HG02759 (cell line): ENCODE measurements around the gene SERINC5.

Source experiments
- ATAC-seq: cut with Tn5 transposase; IDR thresholded peaks from one replicate; pipeline ENCODE4 v1.9.1; 2021; ENCODE audit warnings: mild to moderate bottlenecking, moderate library complexity; ENCODE audit not compliant: unreplicated experiment

The SERINC5 gene

DNA sequence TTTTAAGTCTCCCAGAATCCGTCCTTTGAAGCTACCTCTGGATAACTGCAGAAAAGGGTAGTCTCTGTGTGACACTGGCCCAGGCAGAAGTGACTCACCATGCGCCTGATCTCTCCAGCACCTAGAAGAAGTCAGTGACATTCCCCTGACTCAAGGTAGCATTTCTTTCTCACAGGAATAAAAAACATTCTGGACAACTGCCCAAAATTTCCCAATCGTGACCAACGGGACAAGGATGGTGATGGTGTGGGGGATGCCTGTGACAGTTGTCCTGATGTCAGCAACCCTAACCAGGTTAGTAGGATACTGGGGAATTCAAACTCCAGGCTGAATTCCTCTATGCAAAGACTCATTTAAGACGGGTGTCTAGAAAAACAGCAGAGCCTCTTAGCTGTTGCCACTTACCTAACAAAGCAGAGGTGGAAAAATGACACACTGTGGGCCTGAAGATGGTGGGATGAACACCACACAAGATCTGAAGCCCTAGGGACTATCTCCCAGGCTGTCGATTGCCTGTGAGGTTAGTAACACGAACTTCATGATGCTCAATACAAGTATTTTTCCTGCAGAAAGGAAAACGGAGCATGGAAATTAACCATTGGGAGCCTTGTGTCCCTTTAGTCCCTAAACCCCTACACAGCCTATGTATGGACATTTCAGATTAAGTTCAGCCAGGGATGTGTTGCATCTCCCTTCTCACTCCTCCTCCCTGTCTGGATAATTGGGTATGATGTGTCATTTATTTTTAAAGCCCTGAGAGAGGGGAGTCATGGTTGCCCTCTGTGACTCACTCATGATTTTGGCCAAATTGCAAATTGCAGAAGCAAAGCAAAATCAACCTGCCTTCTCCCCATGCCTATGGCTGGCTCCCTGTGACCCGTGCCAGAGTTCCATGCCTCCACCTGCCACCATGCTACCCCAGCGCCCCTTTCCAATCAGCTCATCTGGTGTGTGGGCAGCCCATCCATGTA is 183.5 kb downstream of the SERINC5 start:
- ATAC-seq, result no peak

DNA sequence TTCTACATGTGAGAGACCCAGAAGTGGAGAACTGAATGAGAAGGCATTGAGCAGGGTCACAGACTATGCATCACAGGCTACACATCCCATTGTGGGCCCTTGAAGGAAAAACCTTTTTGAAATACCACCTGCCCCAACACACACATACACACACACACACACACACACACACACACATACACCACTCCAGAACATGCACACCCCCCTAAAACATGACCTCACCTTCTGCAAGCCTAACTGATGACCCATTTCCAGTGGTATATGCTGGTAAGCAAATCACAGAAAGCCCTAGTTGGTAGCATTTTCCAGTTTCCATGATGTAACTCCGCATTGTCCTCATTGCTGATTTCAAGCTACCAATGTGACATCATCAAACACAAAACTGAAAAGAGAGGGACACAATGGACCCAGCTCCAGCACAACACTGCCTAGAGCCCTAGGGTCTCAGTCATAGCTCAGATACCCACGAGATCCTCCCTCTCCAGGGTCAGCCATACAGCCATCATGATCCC is 184.3 kb downstream of the SERINC5 start:
- ATAC-seq, result no peak

DNA sequence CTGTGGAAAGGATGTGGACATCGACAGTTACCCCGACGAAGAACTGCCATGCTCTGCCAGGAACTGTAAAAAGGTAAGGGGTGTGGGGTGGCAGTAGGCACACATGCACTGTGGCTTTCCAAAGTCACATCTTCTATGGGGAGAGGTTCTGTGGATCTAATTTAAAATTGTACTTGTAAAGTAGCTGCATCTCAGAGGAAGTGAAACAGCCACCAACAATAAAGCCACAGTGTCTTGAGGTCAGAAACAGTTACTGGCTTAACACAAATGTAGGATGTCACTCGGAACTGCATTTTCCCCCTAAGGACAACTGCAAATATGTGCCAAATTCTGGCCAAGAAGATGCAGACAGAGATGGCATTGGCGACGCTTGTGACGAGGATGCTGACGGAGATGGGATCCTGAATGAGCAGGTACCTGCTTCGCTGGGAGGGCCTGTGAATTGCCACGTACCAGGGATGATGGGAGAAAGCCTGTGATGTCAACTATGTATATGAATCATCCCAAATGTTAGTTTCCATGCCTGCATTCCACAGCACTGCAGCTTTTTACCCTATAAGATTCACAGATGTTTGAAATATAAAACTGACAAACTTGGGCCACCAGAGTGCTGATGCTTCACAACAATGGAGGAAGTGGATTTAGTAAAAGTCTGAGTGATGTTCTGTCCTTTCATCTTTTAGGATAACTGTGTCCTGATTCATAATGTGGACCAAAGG is 185.4 kb downstream of the SERINC5 start:
- ATAC-seq, result peak; percentile 59

DNA sequence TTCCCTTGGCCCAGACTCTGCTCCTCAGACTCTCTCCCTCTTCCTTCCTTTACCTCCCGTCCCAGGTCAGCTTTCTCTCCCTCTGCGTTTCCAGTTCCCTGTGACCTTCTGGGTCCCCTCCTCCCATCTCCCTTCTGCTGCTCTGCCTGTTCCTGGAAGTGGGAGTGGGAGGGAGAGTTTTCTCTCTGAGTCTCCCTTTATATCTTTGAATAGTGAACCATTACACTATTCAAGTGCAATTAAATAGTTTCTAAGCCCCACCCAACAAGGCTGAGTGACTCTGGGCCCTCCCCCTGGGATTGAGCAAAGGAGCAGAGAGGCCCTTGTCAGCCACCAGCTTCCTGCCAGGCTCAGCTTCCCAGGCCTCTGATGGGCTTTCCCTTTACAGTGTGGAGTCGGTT is 185.9 kb downstream of the SERINC5 start:
- ATAC-seq, result no peak

DNA sequence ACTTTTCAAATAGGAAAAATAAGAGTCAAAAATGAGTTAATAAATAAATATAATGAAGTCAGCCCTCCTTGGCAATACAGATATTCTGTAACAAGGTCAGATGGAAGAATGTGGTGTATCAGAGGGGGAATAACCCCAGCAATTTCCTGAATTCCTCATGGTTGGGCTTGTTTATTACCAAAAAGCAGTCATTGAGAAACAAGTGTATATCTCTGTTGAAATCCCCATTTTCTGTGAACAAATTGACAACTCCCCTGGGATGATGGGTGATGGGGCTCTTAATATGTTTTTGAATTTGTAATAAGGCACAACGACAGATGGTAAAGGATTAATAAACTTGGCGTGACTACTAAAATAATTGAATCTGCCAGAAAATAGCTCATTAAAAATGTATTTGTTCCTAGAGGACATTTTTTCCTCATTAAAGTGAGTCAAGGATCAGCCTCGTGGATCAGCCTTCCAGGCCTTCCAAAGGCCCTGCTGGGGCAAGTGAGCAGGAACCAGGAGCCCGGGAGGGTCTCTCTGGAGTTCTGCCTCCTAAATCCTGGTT is 186.5 kb downstream of the SERINC5 start:
- no peak for ATAC-seq

DNA sequence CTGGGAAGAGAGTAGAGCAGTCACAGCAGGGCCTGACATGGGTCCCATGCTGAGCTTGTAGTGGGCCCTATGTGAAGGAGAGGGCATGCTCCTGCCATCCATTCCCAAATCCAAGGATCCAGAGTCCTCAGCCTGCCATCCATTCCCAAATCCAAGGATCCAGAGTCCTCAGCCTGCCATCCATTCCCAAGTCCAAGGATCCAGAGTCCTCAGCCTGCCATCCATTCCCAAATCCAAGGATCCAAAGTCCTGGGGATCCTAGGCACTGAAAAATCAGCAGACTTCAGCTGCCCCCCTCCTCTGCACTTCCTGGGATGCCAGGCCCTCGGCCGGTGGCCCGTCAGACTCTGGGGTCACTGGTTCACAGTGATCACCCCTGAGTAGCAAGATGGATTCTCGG is 187.1 kb downstream of the SERINC5 start:
- ATAC-seq, result no peak

- no peak for ATAC-seq
These were observed 187.6 kb downstream of the SERINC5 start for GRCh38 chr5:80068246-80068636.

DNA sequence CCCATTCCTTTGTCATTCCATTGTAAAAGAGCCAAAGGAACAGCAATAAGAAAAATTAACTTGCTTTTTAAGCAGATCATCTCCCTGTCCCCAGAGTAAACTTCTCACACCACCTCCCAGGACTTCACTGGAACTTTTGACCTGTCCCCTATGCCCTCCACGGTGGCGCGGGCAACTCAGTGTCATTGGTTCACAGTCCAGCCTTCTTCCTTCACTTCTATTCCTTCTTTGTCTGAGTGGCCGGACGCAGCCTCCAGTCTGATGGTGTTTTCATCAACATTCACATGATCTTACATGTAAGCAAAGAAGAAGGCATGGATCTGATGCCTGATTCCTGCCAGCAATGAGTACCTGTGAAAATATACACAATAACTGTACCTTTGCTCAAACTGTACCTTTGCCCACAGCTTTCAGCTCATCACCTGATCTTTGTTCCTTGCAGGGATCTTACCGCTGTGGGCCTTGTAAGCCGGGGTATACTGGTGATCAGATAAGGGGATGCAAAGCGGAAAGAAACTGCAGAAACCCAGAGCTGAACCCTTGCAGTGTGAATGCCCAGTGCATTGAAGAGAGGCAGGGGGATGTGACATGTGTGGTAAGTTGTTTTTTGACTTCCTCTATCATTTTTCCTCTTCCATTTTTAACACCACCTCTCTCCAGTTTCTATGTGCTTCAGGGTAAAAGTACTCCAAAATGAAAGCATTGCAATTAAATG is 188.2 kb downstream of the SERINC5 start:
- no peak for ATAC-seq

- no peak for ATAC-seq
These were observed 188.8 kb downstream of the SERINC5 start for GRCh38 chr5:80067016-80067415.

- no peak for ATAC-seq
These were observed 191.7 kb downstream of the SERINC5 start for GRCh38 chr5:80064124-80064523.
